Cardiac muscle cell (in vitro differentiated cells and primary cell): ENCODE results near the gene WASL. TPM values are rescaled to one million over a fixed set of nuclear protein-coding genes. Genes with fewer than 3 reads are reported as not detected.

Source experiments
- DNase-seq, 2 donors: peaks; one replicate each; pipeline versions ENCODE4 v3.0.0 to v3.0.0-alpha.2; 2010 to 2017; ENCODE audit warnings: low read depth in 1 of 2, low spot score in 1 of 2
- H3K27ac ChIP-seq: fragments of 200-600 bp; sonication (generic); 2 replicates; pipeline ENCODE4 v1.5.1; 2016
- H3K27me3 ChIP-seq: fragments of 200-600 bp; sonication (generic); 2 replicates; pipeline ENCODE4 v1.6.0; 2016; ENCODE audit warnings: control low read depth
- H3K36me3 ChIP-seq: fragments of 200-600 bp; sonication (generic); 2 replicates; pipeline ENCODE4 v1.5.1; 2016; ENCODE audit warnings: control low read depth
- H3K4me1 ChIP-seq: fragments of 200-600 bp; sonication (generic); 2 replicates; pipeline ENCODE4 v1.8.1; 2017; ENCODE audit warnings: low read depth, mild to moderate bottlenecking, mixed run types
- H3K4me3 ChIP-seq: fragments of 200-600 bp; sonication (generic); 2 replicates; pipeline ENCODE4 v1.5.1; 2016; ENCODE audit warnings: mild to moderate bottlenecking
- H3K9me3 ChIP-seq: fragments of 200-600 bp; sonication (generic); 2 replicates; pipeline ENCODE4 v1.5.1; 2017; ENCODE audit warnings: low read depth, mild to moderate bottlenecking, control low read depth
- CTCF ChIP-seq: IDR thresholded peaks from 2 replicates; pipeline ENCODE4 v1.5.1; 2012; ENCODE audit warnings: low read depth, mild to moderate bottlenecking, low read length
- polyA plus RNA-seq: library from polyadenylated mRNA; unstranded; fragments of >200 nt; fragmentation: Nextera tagmentation; extraction: Ambion mirVana; gene quantifications from 2 replicates; pipeline ENCODE4 v1.2.1, GENCODE V29; 2016
- total RNA-seq: library from RNA; depleted of rRNA; stranded (reverse); fragments of >200 nt; gene quantifications from 2 replicates; pipeline ENCODE4 v1.2.3, GENCODE V29; 2016

The WASL gene
- total and polyA plus RNA-seq, 2 experiments from 2014 or later, result 25.7 to 36.8 TPM

DNA sequence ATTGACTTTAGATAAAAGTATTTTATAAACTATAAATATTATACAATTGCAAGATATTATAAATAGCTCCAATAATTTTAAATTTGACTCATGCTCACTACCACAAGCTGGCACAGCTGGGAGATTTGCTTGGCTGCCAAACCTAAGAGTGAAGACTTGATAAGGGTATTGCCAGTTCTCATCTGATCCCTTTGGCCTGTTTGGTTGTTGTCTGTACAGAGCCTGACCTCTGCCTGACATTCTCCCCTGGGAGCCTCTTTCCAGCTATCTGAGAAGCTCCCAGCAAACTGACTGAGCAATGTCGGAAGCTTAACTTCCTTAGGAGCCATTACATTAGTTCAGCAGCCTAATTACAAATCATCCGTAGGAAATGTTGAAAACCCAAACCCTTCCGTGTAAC lies 103.3 kb downstream of the WASL start:
- no peaks in the 10 kb centered on the region for H3K36me3 ChIP-seq
- H3K4me3 ChIP-seq, result no peak overlapping the region
- TF ChIP-seq CTCF, result no peak
- H3K4me1 ChIP-seq, result peaks cover 31% of the 10 kb centered on the region
- no peaks in the 10 kb centered on the region for H3K9me3 ChIP-seq
- DNase-seq, result peak; percentile 27 to 55
- peak overlapping the region; percentile 94 for H3K27ac ChIP-seq
- H3K27me3 ChIP-seq, result no peaks in the 10 kb centered on the region

GRCh38 chr7:123643495-123644441 lies 105.0 kb downstream of the WASL start:
- DNase-seq, result peak; percentile 73 to 83

DNA sequence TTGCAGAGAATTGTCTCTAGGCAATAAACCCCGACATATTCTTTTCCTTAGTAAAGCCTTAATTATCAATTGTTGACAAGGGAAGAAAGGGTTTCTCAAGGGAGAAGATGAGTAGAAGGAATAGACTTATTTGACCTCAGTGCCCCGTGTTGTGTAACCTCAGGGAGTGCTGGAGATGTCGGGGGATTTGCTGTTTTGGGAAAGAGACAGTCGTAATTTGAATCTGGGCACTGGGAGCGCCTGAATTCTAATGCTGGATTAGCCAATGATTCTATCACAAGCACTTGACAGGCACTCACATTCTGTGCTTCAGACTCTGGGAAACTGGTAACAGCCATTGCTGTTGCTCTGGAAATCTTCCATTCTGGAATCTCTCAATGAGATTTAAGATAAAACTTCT lies 106.9 kb downstream of the WASL start:
- no peak for TF ChIP-seq CTCF
- DNase-seq, result no peak
- Histone ChIP-seq H3K9me3 (no peaks in the 10 kb centered on the region), H3K27me3 (no peaks in the 10 kb centered on the region), H3K27ac (peak overlapping the region; percentile 31), H3K4me3 (no peak overlapping the region), H3K4me1 (peaks cover 40% of the 10 kb centered on the region), H3K36me3 (no peaks in the 10 kb centered on the region)

More at GRCh38 chr7:123643495-123644441, 105.0 kb downstream of the WASL start:
- Histone ChIP-seq H3K4me1 (peaks cover 31% of the 10 kb centered on the region), H3K9me3 (no peaks in the 10 kb centered on the region), H3K27me3 (no peaks in the 10 kb centered on the region), H3K36me3 (no peaks in the 10 kb centered on the region), H3K4me3 (no peak overlapping the region), H3K27ac (peak overlapping the region; percentile 94)
- no peak for TF ChIP-seq CTCF

GRCh38 chr7:123640583-123640982 lies 108.2 kb downstream of the WASL start:
- Histone ChIP-seq H3K27me3 (no peaks in the 10 kb centered on the region), H3K9me3 (no peaks in the 10 kb centered on the region), H3K36me3 (no peaks in the 10 kb centered on the region), H3K27ac (no peak overlapping the region), H3K4me1 (peaks cover 34% of the 10 kb centered on the region), H3K4me3 (no peak overlapping the region)
- no peak for DNase-seq
- no peak for TF ChIP-seq CTCF

- no peaks in the 10 kb centered on the region for H3K36me3 ChIP-seq
- H3K4me1 ChIP-seq, result peaks cover 25% of the 10 kb centered on the region
- H3K27me3 ChIP-seq, result no peaks in the 10 kb centered on the region
- no peak overlapping the region for H3K4me3 ChIP-seq
- no peak overlapping the region for H3K27ac ChIP-seq
- no peaks in the 10 kb centered on the region for H3K9me3 ChIP-seq
- TF ChIP-seq CTCF, result no peak
- DNase-seq, result no peak
These were observed 109.2 kb downstream of the WASL start for GRCh38 chr7:123639631-123640030.
